ENCODE results near the gene MGARP. TPM values are rescaled to one million over a fixed set of nuclear protein-coding genes. Genes with fewer than 3 reads are reported as not detected.
"Not testable (repeated sequence)": the region's sequence is repeated elsewhere in the genome, so short reads cannot be mapped to it uniquely, and the experiment has no call there.

The MGARP gene
- total RNA-seq, 1 experiment from 2014 or later: not detected

GRCh38 chr4:139256349-139256748 is 23.7 kb downstream of the MGARP start:
- no TSS peak for BruUV-seq (replicated peaks)
- CTCF ChIA-PET: no interaction called here
- H3K4me1 Mint-ChIP-seq (ENCODE audit: low read depth, unreplicated experiment): no peaks in the 10 kb centered on the region

GRCh38 chr4:139255581-139255980 is 24.4 kb downstream of the MGARP start:
- intact Hi-C loops (cut with micrococcal nuclease; ENCODE audit: unreplicated experiment); DNase-seq; BruUV-seq (replicated peaks); H3K27me3 Mint-ChIP-seq (ENCODE audit: unreplicated experiment); H3K4me3 Mint-ChIP-seq (ENCODE audit: low read depth, unreplicated experiment); H3K36me3 Mint-ChIP-seq (ENCODE audit: insufficient read depth, unreplicated experiment); CTCF ChIA-PET; H3K4me1 Mint-ChIP-seq (ENCODE audit: low read depth, unreplicated experiment); H3K9me3 Mint-ChIP-seq (ENCODE audit: low read depth, unreplicated experiment); H3K27ac Mint-ChIP-seq (ENCODE audit: unreplicated experiment): not testable (repeated sequence)

More at GRCh38 chr4:139256349-139256748, 23.7 kb downstream of the MGARP start:
- TF ChIP-seq, protein P1, sequence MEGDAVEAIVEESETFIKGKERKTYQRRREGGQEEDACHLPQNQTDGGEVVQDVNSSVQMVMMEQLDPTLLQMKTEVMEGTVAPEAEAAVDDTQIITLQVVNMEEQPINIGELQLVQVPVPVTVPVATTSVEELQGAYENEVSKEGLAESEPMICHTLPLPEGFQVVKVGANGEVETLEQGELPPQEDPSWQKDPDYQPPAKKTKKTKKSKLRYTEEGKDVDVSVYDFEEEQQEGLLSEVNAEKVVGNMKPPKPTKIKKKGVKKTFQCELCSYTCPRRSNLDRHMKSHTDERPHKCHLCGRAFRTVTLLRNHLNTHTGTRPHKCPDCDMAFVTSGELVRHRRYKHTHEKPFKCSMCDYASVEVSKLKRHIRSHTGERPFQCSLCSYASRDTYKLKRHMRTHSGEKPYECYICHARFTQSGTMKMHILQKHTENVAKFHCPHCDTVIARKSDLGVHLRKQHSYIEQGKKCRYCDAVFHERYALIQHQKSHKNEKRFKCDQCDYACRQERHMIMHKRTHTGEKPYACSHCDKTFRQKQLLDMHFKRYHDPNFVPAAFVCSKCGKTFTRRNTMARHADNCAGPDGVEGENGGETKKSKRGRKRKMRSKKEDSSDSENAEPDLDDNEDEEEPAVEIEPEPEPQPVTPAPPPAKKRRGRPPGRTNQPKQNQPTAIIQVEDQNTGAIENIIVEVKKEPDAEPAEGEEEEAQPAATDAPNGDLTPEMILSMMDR (IDR thresholded peaks at IDR 0.05; ENCODE audit: unreplicated experiment): no peak
- Mint-ChIP-seq H3K4me3 (ENCODE audit: low read depth, unreplicated experiment) (no peak overlapping the region), H3K9me3 (ENCODE audit: low read depth, unreplicated experiment) (no peaks in the 10 kb centered on the region), H3K27ac (ENCODE audit: unreplicated experiment) (no peak overlapping the region), H3K36me3 (ENCODE audit: insufficient read depth, unreplicated experiment) (no peaks in the 10 kb centered on the region), H3K27me3 (ENCODE audit: unreplicated experiment) (no peaks in the 10 kb centered on the region)
- DNase-seq: no peak
- intact Hi-C loops (cut with micrococcal nuclease; ENCODE audit: unreplicated experiment): no loop called here

- H3K27ac Mint-ChIP-seq (ENCODE audit: unreplicated experiment): no peak overlapping the region
- intact Hi-C loops (cut with micrococcal nuclease; ENCODE audit: unreplicated experiment): no loop called here
Measured at GRCh38 chr4:139253713-139254112, 26.3 kb downstream of the MGARP start.

DNA sequence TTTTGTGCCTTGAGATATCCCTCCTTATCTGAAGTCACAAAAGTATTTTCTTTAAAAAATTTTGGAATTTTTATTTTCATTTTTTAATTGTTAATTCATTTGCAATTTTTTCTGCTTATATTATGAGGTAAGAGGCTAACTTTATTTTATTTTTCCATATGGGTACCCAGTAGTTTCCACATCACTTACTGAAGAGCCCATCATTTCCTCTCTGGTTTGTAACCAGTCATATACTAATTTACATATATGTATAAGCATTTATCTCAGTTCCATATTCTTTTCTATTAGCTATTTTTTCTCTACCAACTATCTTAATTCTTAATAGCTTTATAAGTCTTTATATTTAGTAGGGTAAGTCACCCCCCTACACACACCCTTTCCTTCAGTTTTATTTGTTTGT is 27.0 kb downstream of the MGARP start:
- Mint-ChIP-seq H3K4me3 (ENCODE audit: low read depth, unreplicated experiment) (no peak overlapping the region), H3K9me3 (ENCODE audit: low read depth, unreplicated experiment) (no peaks in the 10 kb centered on the region), H3K36me3 (ENCODE audit: insufficient read depth, unreplicated experiment) (no peaks in the 10 kb centered on the region), H3K27ac (ENCODE audit: unreplicated experiment) (no peak overlapping the region), H3K27me3 (ENCODE audit: unreplicated experiment) (no peaks in the 10 kb centered on the region), H3K4me1 (ENCODE audit: low read depth, unreplicated experiment) (no peaks in the 10 kb centered on the region)
- no TSS peak for BruUV-seq (replicated peaks)
- CTCF ChIA-PET: no interaction called here
- intact Hi-C loops (cut with micrococcal nuclease; ENCODE audit: unreplicated experiment): no loop called here
- TF ChIP-seq, protein P1 (IDR thresholded peaks at IDR 0.05; ENCODE audit: unreplicated experiment): no peak
- DNase-seq: no peak

More at GRCh38 chr4:139253713-139254112, 26.3 kb downstream of the MGARP start:
- H3K4me1 Mint-ChIP-seq (ENCODE audit: low read depth, unreplicated experiment): no peaks in the 10 kb centered on the region
- BruUV-seq (replicated peaks): no TSS peak
- CTCF ChIA-PET: no interaction called here
- no peak for DNase-seq
- H3K4me3 Mint-ChIP-seq (ENCODE audit: low read depth, unreplicated experiment): no peak overlapping the region
- H3K9me3 Mint-ChIP-seq (ENCODE audit: low read depth, unreplicated experiment): no peaks in the 10 kb centered on the region
- H3K36me3 Mint-ChIP-seq (ENCODE audit: insufficient read depth, unreplicated experiment): no peaks in the 10 kb centered on the region
- TF ChIP-seq, protein P1 (IDR thresholded peaks at IDR 0.05; ENCODE audit: unreplicated experiment): no peak
- no peaks in the 10 kb centered on the region for H3K27me3 Mint-ChIP-seq (ENCODE audit: unreplicated experiment)

DNA sequence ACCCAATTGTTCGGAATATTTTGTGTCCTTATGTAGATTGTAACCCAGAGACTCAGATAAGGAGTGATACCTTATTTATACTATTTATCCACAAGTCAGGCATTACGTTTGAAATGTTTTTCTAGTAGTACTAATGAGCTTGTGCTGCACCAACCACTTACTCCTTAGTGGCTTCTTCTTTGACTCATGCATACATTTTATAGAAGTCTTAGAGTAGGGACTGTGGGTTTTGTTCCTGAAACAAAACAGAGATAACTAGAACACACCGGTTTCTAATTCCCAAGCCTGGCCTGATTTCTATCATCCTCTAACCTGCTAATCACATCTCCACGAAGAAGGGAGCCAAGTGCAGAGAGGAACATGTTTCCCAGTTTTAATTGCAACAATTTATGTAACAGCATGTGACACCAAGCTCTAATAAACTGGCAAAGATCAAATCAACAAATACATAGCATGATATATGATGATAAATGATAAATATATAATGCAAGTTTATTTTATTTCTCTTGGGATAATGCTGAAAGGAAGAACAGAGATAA is 32.3 kb downstream of the MGARP start:
- Mint-ChIP-seq H3K4me1 (ENCODE audit: low read depth, unreplicated experiment) (peaks cover 7% of the 10 kb centered on the region), H3K9me3 (ENCODE audit: low read depth, unreplicated experiment) (no peaks in the 10 kb centered on the region), H3K36me3 (ENCODE audit: insufficient read depth, unreplicated experiment) (no peaks in the 10 kb centered on the region), H3K27me3 (ENCODE audit: unreplicated experiment) (no peaks in the 10 kb centered on the region), H3K27ac (ENCODE audit: unreplicated experiment) (no peak overlapping the region), H3K4me3 (ENCODE audit: low read depth, unreplicated experiment) (no peak overlapping the region)
- TF ChIP-seq, protein P1 (IDR thresholded peaks at IDR 0.05; ENCODE audit: unreplicated experiment): no peak
- DNase-seq: no peak
- CTCF ChIA-PET: no interaction called here
- intact Hi-C loops (cut with micrococcal nuclease; ENCODE audit: unreplicated experiment): no loop called here
- BruUV-seq (replicated peaks): no TSS peak

All from Calu3 (cell line).